Peyer's patch (tissue), 4 donors: ENCODE data around the gene FAM185A. TPM values are rescaled to one million over a fixed set of nuclear protein-coding genes. Genes with fewer than 3 reads are reported as not detected.
"Not testable (repeated sequence)": the region's sequence is repeated elsewhere in the genome, so short reads cannot be mapped to it uniquely, and the experiment has no call there.

Experiments used
- DNase-seq, 3 donors: peaks; one replicate each; pipeline ENCODE4 v3.0.0-alpha.2; 2017 to 2019
- H3K27ac ChIP-seq, 4 donors: fragments of 200-600 bp; sonication (generic); one replicate each; pipeline ENCODE4 v1.5.1; 2016 to 2019
- H3K27me3 ChIP-seq, 2 donors: fragments of 200-600 bp; sonication (generic); one replicate each; pipeline ENCODE4 v1.5.1; 2019
- H3K36me3 ChIP-seq, 3 donors: fragments of 200-600 bp; sonication (generic); one replicate each; pipeline ENCODE4 v1.5.1; 2016 to 2019
- H3K4me1 ChIP-seq, 4 donors: fragments of 200-600 bp; sonication (generic); one replicate each; pipeline ENCODE4 v1.5.1; 2016 to 2019
- H3K4me3 ChIP-seq, 4 donors: fragments of 200-600 bp; sonication (generic); 1 replicate in 3 of 4; 2 replicates in 1 of 4; pipeline ENCODE4 v1.5.1; 2016 to 2019; ENCODE audit warnings: mild to moderate bottlenecking in 1 of 4
- H3K9me3 ChIP-seq, 4 donors: fragments of 200-600 bp; sonication (generic); one replicate each; pipeline ENCODE4 v1.5.1; 2016 to 2019; ENCODE audit warnings: mild to moderate bottlenecking in 1 of 4
- POLR2A ChIP-seq, 2 donors: fragments of 450-650 bp; IDR thresholded peaks; one replicate each; pipeline ENCODE4 v1.5.1; 2017; ENCODE audit warnings: antibody characterized with exemption in 2 of 2, mild to moderate bottlenecking in 2 of 2, moderate library complexity in 2 of 2
- total RNA-seq, 4 donors: library from RNA; depleted of rRNA; stranded (reverse); fragments of >200 nt; gene quantifications; one replicate each; pipeline ENCODE4 v1.1.0, GENCODE V29; 2016

Gene FAM185A
- 10 to 100 TPM; 14.0 to 28.9 (median 26.9) TPM for total RNA-seq

- DNase-seq, result peak; percentile 93 to 99 (median 98)
- not testable (repeated sequence) for H3K9me3 ChIP-seq, H3K36me3 ChIP-seq, H3K27me3 ChIP-seq
- Histone ChIP-seq H3K4me1 (peaks cover 0 to 13% (median 0%) of the 10 kb centered on the region in 4 donors), H3K27ac (peak within 1 kb of the TSS; percentile 43 to 70 (median 61)), H3K4me3 (peak within 1 kb of the TSS; percentile 54 to 82 (median 66))
- peak in 1 of 2 donors; percentile 51 for TF ChIP-seq POLR2A (IDR thresholded peaks at IDR 0.05)
These were observed at the start of gene FAM185A for GRCh38 chr7:102748605-102749444. Gene FAM185A, plus strand, starts transcription at chr7:102748999. Its CDS starts 209 bp downstream, at chr7:102749208.

- not testable (repeated sequence) for H3K36me3 ChIP-seq, DNase-seq, H3K4me1 ChIP-seq, H3K27ac ChIP-seq, H3K27me3 ChIP-seq, H3K9me3 ChIP-seq, H3K4me3 ChIP-seq
These were observed 35.6 kb upstream of the FAM185A start for GRCh38 chr7:102713011-102713690.

- H3K4me3 ChIP-seq, H3K36me3 ChIP-seq, H3K27me3 ChIP-seq, DNase-seq, H3K9me3 ChIP-seq, H3K27ac ChIP-seq, H3K4me1 ChIP-seq: not testable (repeated sequence)
These were observed 35.1 kb upstream of the FAM185A start for GRCh38 chr7:102713691-102714080.

- not testable (repeated sequence) for H3K36me3 ChIP-seq, H3K4me3 ChIP-seq, H3K4me1 ChIP-seq, H3K27me3 ChIP-seq, H3K27ac ChIP-seq, H3K9me3 ChIP-seq, DNase-seq
These were observed 33.9 kb upstream of the FAM185A start for GRCh38 chr7:102714774-102715522.

- not testable (repeated sequence) for H3K4me1 ChIP-seq, DNase-seq, H3K4me3 ChIP-seq, H3K27me3 ChIP-seq, H3K27ac ChIP-seq, H3K36me3 ChIP-seq, H3K9me3 ChIP-seq
These were observed 33.1 kb upstream of the FAM185A start for GRCh38 chr7:102715718-102716117.

- H3K36me3 ChIP-seq, H3K27me3 ChIP-seq, H3K9me3 ChIP-seq, DNase-seq, H3K4me1 ChIP-seq, H3K4me3 ChIP-seq, H3K27ac ChIP-seq: not testable (repeated sequence)
These were observed 30.3 kb upstream of the FAM185A start for GRCh38 chr7:102718491-102718890.

- not testable (repeated sequence) for H3K9me3 ChIP-seq, H3K4me1 ChIP-seq, H3K36me3 ChIP-seq, DNase-seq, H3K27me3 ChIP-seq, H3K27ac ChIP-seq, H3K4me3 ChIP-seq
These were observed 22.6 kb upstream of the FAM185A start for GRCh38 chr7:102726170-102726569.

- not testable (repeated sequence) for H3K9me3 ChIP-seq, DNase-seq, H3K4me1 ChIP-seq, H3K27me3 ChIP-seq, H3K36me3 ChIP-seq, H3K4me3 ChIP-seq, H3K27ac ChIP-seq
These were observed 19.1 kb upstream of the FAM185A start for GRCh38 chr7:102729670-102730069.

- not testable (repeated sequence) for H3K4me1 ChIP-seq, H3K27ac ChIP-seq, H3K36me3 ChIP-seq, H3K9me3 ChIP-seq, H3K27me3 ChIP-seq, DNase-seq, H3K4me3 ChIP-seq
These were observed 18.4 kb upstream of the FAM185A start for GRCh38 chr7:102730431-102730830.

GRCh38 chr7:102742002-102742771 is 6.6 kb upstream of the FAM185A start:
- not testable (repeated sequence) for H3K27ac ChIP-seq, H3K4me1 ChIP-seq, H3K27me3 ChIP-seq, H3K9me3 ChIP-seq, H3K36me3 ChIP-seq, H3K4me3 ChIP-seq, DNase-seq

GRCh38 chr7:102743861-102744260 is 4.9 kb upstream of the FAM185A start:
- not testable (repeated sequence) for H3K9me3 ChIP-seq, H3K4me1 ChIP-seq, H3K4me3 ChIP-seq, H3K36me3 ChIP-seq, DNase-seq, H3K27ac ChIP-seq, H3K27me3 ChIP-seq
